PC-9 (cell line): ENCODE data around the gene SCGB1A1.

Experiments used
- CTCF ChIP-seq: fragments of 200-600 bp; sonication (generic); conservative IDR thresholded peaks from 2 replicates; pipeline ENCODE4 v1.6.1; 2017; ENCODE audit warnings: mixed run types, antibody characterized with exemption, mild to moderate bottlenecking, moderate library complexity
- EZH2 ChIP-seq: fragments of 200-600 bp; sonication (generic); IDR thresholded peaks from 2 replicates; pipeline ENCODE4 v1.8.0; 2017; ENCODE audit warnings: antibody characterized with exemption, low read depth

GRCh38 chr11:62398011-62398994 is 20.5 kb upstream of the SCGB1A1 start:
- no peak for TF ChIP-seq EZH2
- TF ChIP-seq CTCF: no peak
